Endometrium (tissue), 2 donors: ENCODE measurements around the gene ZCCHC24.

Experiments
- FAIRE-seq: peaks from 2 replicates; lab custom pipeline; 2012; peaks lifted over from hg19 to GRCh38; lab: Jason Lieb, UNC
- donor health status: control.
- donor health status: control.

ZCCHC24 gene

GRCh38 chr10:79397575-79398303, 47.7 kb downstream of the ZCCHC24 start:
- FAIRE-seq = no peak

GRCh38 chr10:79397051-79397450, 48.4 kb downstream of the ZCCHC24 start:
- FAIRE-seq = no peak

- no peak for FAIRE-seq
These were observed 48.9 kb downstream of the ZCCHC24 start for GRCh38 chr10:79396520-79396919.

- FAIRE-seq = no peak
These were observed 50.8 kb downstream of the ZCCHC24 start for GRCh38 chr10:79394664-79395063.

- no peak for FAIRE-seq
These were observed 51.4 kb downstream of the ZCCHC24 start for GRCh38 chr10:79393924-79394610.

- no peak for FAIRE-seq
These were observed 52.1 kb downstream of the ZCCHC24 start for GRCh38 chr10:79393221-79393923.

GRCh38 chr10:79392506-79393176, 52.8 kb downstream of the ZCCHC24 start:
- no peak for FAIRE-seq

GRCh38 chr10:79392020-79392398, 53.4 kb downstream of the ZCCHC24 start:
- no peak for FAIRE-seq

GRCh38 chr10:79391231-79392019, 54.0 kb downstream of the ZCCHC24 start:
- FAIRE-seq = no peak

- no peak for FAIRE-seq
These were observed 54.7 kb downstream of the ZCCHC24 start for GRCh38 chr10:79390551-79391229.

- no peak for FAIRE-seq
These were observed 55.4 kb downstream of the ZCCHC24 start for GRCh38 chr10:79390057-79390456.

GRCh38 chr10:79387974-79388850, 57.2 kb downstream of the ZCCHC24 start:
- no peak for FAIRE-seq

GRCh38 chr10:79387466-79387973, 57.9 kb downstream of the ZCCHC24 start:
- no peak for FAIRE-seq

- FAIRE-seq = no peak
These were observed 58.6 kb downstream of the ZCCHC24 start for GRCh38 chr10:79386637-79387465.

- FAIRE-seq = no peak
These were observed 59.5 kb downstream of the ZCCHC24 start for GRCh38 chr10:79385804-79386531.

- no peak for FAIRE-seq
These were observed 60.0 kb downstream of the ZCCHC24 start for GRCh38 chr10:79385392-79385795.

GRCh38 chr10:79384773-79385391, 60.5 kb downstream of the ZCCHC24 start:
- no peak for FAIRE-seq
